HUES64 (cell line): ENCODE results near the gene SLC26A11.
"Not testable (repeated sequence)": the region's sequence is repeated elsewhere in the genome, so short reads cannot be mapped to it uniquely, and the experiment has no call there.

Source experiments
- H3K27ac ChIP-seq: 2 replicates; pipeline ENCODE4 v1.7.0; 2013; ENCODE audit warnings: low read depth, low read length, inconsistent platforms
- H3K27me3 ChIP-seq: 2 replicates; pipeline ENCODE4 v1.6.1; 2013; ENCODE audit warnings: mild to moderate bottlenecking, low read length; ENCODE audit not compliant: insufficient read depth
- H3K36me3 ChIP-seq: 2 replicates; pipeline ENCODE4 v1.6.1; 2013; ENCODE audit warnings: mild to moderate bottlenecking, low read length; ENCODE audit not compliant: insufficient read depth
- H3K4me1 ChIP-seq: 2 replicates; pipeline ENCODE4 v1.6.1; 2013; ENCODE audit warnings: mild to moderate bottlenecking, low read length, moderate library complexity; ENCODE audit not compliant: insufficient read depth
- H3K4me3 ChIP-seq: 2 replicates; pipeline ENCODE4 v1.5.1; 2013; ENCODE audit warnings: mild to moderate bottlenecking, low read length, moderate library complexity
- H3K9ac ChIP-seq: 2 replicates; pipeline ENCODE4 v1.6.1; 2013; ENCODE audit warnings: mild to moderate bottlenecking, low read depth, low read length
- H3K9me3 ChIP-seq: 2 replicates; pipeline ENCODE4 v1.6.1; 2013; ENCODE audit warnings: low read depth, low read length; ENCODE audit not compliant: insufficient read depth
- WGBS: fragments of 150-250, 120-280 bp; methylation state at CpG from one replicate; pipeline ENCODE4 v1.1.7; 2013; ENCODE audit warnings: missing lambda C conversion rate; 5-methylcytosine and 5-hydroxymethylcytosine counted together

Gene SLC26A11

DNA sequence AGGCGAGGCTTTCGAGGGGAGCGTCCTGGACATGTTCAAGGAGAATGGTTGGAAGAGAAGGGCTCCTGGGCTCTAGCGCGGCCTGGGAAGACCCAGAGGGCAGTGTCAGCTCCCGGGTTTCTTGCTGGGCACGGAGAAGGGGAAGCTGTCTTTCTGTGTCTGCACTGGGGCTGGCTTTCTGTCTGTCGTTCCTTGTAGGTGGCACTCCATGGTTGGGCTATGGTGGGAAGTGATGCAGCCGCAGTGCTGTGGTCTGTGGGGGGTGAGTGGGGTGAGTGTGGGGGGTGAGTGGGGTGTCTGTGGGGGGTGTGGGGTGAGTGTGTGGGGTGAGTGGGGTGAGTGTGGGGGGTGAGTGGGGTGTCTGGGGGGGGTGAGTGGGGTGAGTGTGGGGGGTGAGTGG, 54.1 kb downstream of the SLC26A11 start:
- Histone ChIP-seq H3K27ac (no peak overlapping the region), H3K9ac (no peak overlapping the region), H3K9me3 (no peaks in the 10 kb centered on the region), H3K4me3 (no peak overlapping the region), H3K27me3 (no peaks in the 10 kb centered on the region), H3K4me1 (peaks cover 17% of the 10 kb centered on the region), H3K36me3 (peaks cover 8% of the 10 kb centered on the region)
- WGBS: 94% methylated on average over 8 of the region's 9 CpGs

DNA sequence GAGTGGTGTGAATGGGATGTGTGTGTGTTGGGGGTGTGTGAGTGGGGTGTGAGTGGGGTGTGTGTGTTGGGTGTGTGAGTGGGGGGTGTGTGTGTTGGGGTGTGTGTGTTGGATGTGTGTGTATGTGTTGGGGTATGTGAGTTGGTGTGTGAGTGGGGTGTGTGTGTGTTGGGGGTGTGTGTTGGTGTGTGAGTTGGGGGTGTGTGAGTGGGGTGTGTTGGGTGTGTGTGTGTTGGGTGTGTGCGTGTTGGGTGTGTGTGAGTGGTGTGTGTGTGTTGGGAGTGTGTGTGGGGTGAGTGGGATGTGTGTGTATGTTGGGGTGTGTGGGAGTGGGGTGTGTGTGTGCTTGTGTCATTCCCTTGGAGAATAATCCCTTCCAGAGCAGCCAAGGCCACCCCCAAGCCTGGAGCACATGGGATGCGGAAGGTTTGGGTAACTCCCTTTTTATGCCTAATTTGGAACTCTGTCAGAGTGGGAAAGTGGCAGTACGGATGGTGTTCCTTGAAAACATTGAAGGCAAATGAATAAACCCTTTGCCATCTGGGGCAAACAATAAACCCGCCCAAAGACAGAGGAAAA, 54.7 kb downstream of the SLC26A11 start:
- Histone ChIP-seq H3K36me3 (peaks cover 3% of the 10 kb centered on the region; the same call in 1 of the 2 replicates), H3K27me3 (no peaks in the 10 kb centered on the region), H3K4me1 (peaks cover 11% of the 10 kb centered on the region), H3K27ac (no peak overlapping the region), H3K4me3 (no peak overlapping the region), H3K9me3 (no peaks in the 10 kb centered on the region), H3K9ac (no peak overlapping the region)
- WGBS: 92% methylated on average over 4 of the region's 4 CpGs

DNA sequence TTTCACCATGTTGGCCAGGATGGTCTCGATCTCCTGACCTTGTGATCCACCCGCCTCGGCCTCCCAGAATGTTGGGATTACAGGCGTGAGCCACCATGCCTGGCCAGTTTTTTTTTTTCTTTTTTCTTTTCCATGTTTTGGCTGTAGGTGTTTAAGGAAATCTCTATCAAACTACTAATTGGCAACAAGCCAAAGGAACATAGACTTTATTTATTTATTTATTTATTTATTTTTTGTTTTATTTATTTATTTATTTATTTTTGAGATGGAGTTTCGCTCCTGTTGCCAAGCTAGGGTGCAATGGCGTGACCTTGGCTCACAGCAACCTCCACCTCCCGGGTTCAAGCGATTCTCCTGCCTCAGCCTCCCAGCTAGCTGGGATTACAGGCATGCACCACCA, 55.6 kb downstream of the SLC26A11 start:
- not testable (repeated sequence) for H3K9ac ChIP-seq
- WGBS: 96% methylated on average over 6 of the region's 8 CpGs

DNA sequence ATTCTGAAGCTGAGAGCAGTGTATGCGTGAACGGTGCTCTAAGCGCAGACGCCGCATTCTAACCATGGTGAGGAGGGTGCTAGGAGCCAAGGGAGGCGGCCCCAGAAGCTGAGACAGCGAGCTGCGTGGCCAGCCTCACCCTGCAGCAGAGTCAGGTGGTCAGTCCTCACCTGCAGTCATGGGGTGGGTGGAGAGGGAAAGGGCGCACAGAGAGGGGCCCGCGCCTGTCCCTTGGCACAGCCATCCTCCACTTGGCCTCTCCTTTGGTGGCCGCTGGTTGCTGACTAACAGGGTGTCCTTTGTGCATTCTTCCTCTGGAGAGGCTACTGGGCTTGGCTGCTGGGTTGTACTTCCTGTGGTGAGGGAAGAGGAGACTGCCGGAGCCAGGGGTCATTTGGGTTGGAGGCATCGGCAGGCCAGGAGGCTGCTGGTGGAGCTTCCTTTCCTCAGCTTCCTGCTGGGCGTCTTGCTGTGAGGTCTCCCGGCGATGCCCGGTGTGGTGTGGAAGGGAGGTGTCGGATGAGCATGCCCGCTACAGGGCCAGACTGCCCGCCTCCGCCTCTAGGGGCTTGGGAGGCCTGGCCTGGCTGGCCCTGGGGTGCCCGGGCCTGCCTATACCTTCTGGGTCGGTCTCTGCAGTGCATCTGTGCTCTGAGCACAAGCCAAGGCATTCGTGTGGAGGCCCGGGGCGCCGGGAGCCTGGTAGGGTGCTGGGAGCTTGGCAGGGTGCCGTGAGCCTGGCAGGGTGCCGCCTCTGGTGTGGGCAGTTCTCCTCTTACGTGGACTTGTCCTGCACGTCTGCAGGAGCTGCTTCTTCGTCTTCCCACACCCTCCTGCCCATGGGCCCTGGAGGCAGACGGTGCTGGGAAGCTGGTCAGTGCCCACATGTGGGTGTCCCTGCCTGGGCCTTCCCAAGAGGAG, 57.8 kb downstream of the SLC26A11 start:
- Histone ChIP-seq H3K9me3 (no peaks in the 10 kb centered on the region), H3K9ac (no peak overlapping the region), H3K27me3 (no peaks in the 10 kb centered on the region), H3K36me3 (peaks cover 3% of the 10 kb centered on the region; the same call in 1 of the 2 replicates), H3K4me3 (no peak overlapping the region), H3K4me1 (no peaks in the 10 kb centered on the region), H3K27ac (no peak overlapping the region)
- WGBS: 92% methylated on average over 34 of the region's 34 CpGs

More for the DNA sequence above, 55.6 kb downstream of the SLC26A11 start:
- H3K9me3 ChIP-seq, H3K4me3 ChIP-seq, H3K27me3 ChIP-seq, H3K27ac ChIP-seq, H3K36me3 ChIP-seq, H3K4me1 ChIP-seq: not testable (repeated sequence)

DNA sequence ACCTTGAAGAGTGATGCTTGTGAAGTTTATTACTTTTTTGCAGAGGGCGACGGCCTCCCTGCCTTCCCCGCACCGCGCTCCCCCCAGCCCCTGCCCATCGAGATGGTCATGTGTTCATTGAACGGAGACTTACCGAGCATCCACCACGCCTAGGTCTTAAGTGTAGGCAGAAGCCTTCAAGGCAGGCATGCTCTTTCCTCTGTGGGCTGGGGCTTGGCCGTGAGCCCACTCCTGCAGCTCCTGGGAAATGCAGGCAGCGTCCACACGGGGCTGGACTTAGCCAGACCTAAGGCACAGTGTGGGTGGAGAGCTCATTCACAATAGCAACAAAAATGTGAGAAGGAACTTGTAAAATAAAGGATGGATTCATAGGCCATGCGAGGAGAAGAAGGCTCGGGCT, 59.7 kb downstream of the SLC26A11 start:
- Histone ChIP-seq H3K4me3 (no peak overlapping the region), H3K27me3 (no peaks in the 10 kb centered on the region), H3K9me3 (no peaks in the 10 kb centered on the region), H3K9ac (no peak overlapping the region), H3K27ac (no peak overlapping the region), H3K4me1 (0 out of 2 replicates have a peak, but pooled peaks cover 3% of the 10 kb centered on the region), H3K36me3 (peaks cover 3% of the 10 kb centered on the region; the same call in 1 of the 2 replicates)
- 96% methylated on average over 14 of the region's 14 CpGs for WGBS

DNA sequence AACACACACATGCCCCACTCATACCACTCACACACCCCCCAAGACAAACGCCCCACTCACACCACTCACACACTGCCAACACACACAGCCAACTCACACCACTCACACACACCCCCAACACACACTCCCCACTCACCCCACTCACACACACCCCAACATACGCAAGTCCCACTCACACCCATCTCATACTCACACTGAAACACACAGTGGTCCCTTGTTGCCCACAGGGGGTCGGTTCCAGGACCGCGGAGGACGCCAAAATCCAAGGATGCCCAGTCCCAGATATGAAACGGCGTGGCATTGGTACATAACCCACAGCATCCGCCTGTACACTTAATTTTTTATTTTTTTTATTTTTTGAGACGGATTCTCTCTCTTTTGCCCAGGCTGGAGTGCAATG, 61.3 kb downstream of the SLC26A11 start:
- H3K27me3 ChIP-seq: no peaks in the 10 kb centered on the region
- no peak overlapping the region for H3K27ac ChIP-seq
- WGBS: 88% methylated on average over 10 of the region's 10 CpGs
- H3K36me3 ChIP-seq: peaks cover 3% of the 10 kb centered on the region; the same call in 1 of the 2 replicates
- H3K4me1 ChIP-seq: 0 out of 2 replicates have a peak, but pooled peaks cover 3% of the 10 kb centered on the region
- no peak overlapping the region for H3K4me3 ChIP-seq
- no peak overlapping the region for H3K9ac ChIP-seq
- no peaks in the 10 kb centered on the region for H3K9me3 ChIP-seq

DNA sequence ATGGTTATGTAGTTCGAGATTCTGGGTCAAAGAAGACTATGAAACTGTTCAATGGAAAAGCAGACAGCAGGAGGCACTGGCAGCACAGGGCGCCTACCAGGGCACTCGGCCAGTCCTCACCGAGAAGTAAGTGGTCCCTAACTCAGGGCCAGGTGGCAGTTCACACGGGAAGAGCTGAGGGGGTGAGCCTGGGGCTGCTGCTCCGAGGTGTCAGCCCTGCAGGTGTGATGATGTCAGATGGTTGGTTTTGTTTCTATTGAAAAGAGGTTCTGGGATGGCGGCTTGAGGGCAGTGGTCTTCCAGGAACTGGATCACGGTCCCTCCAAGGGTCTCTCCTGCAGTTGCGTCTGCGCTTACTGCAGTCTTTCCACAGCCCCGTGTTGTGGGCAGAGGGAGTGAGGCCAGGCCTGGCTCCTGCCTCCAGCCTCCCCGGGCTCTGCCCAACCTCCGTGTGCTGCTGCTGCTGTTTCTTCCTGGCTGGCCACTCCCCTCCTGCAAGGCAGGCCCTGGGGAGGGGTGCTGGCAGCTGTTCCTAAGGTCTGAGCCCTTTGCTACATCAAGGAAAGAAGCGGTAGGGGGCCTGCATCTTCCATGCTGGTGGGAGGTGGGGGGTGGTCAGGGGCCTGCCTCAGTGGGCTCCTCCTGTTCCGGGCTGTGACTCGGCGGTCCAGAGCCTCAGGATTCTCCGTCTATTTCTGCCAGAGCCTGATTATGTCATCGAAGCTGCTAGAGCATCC, 63.1 kb downstream of the SLC26A11 start:
- H3K4me1 ChIP-seq: 0 out of 2 replicates have a peak, but pooled peaks cover 3% of the 10 kb centered on the region
- no peak overlapping the region for H3K9ac ChIP-seq
- H3K36me3 ChIP-seq: peaks cover 7% of the 10 kb centered on the region
- no peak overlapping the region for H3K27ac ChIP-seq
- no peaks in the 10 kb centered on the region for H3K9me3 ChIP-seq
- 81% methylated on average over 19 of the region's 19 CpGs for WGBS
- no peaks in the 10 kb centered on the region for H3K27me3 ChIP-seq
- no peak overlapping the region for H3K4me3 ChIP-seq

DNA sequence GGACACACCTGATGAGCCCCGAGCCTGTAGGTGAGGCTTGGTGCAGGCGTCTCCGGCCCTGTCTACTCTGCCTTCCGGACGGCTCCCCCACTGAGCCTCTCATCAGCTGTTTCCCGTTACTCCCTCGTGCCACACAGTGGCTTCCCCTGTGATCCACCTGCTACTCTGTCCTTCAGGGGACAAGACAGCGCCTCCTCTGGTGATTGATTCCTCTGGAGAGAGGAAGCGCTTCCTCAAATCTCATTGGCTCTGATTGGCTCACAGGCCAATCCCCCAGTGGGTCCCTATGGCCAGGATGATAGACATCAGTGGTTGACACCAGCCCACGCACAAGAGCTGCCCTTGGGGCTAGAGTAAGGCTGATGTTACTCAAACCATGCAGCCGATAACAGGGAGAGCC, 64.4 kb downstream of the SLC26A11 start:
- no peak overlapping the region for H3K4me3 ChIP-seq
- 0 out of 2 replicates have a peak, but pooled peaks cover 3% of the 10 kb centered on the region for H3K4me1 ChIP-seq
- WGBS: 68% methylated on average over 11 of the region's 11 CpGs
- H3K27ac ChIP-seq: no peak overlapping the region
- H3K9ac ChIP-seq: no peak overlapping the region
- peaks cover 14% of the 10 kb centered on the region for H3K36me3 ChIP-seq
- H3K27me3 ChIP-seq: no peaks in the 10 kb centered on the region
- H3K9me3 ChIP-seq: no peaks in the 10 kb centered on the region

DNA sequence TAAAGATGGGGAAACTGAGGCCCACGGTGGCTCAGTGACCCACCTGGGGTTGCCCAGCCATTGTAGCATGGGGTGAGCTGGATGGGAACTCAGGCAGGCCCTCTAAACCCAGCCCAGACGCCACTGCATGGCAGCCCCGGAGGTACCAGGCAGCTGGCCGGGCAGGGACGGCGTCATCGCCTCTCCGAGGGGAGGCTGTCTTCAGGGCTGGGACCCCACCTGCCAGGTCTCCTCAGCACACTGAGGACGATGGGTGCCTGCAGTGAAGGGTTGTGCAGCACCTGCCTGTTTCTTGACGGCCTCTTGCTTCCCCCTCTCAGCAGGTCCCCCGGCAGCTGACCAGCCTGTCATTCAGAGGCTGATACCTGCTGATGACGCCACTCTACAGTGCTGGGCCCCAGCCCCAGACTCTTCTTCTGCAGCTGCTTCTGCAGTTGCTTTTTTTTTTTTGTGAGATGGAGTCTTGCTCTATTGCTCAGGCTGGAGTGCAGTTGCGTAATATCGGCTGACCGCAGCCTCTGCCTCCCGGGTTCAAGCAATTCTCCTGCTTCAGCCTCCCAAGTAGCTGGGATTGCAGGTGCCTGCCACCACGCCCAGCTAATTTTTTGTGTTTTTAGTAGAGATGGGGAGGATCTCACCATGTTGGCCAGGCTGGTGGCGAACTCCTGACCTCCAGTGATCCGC, 65.2 kb downstream of the SLC26A11 start:
- no peak overlapping the region for H3K4me3 ChIP-seq
- no peak overlapping the region for H3K27ac ChIP-seq
- H3K9ac ChIP-seq: no peak overlapping the region
- no peaks in the 10 kb centered on the region for H3K9me3 ChIP-seq
- no peaks in the 10 kb centered on the region for H3K27me3 ChIP-seq
- 0 out of 2 replicates have a peak, but pooled peaks cover 3% of the 10 kb centered on the region for H3K4me1 ChIP-seq
- peaks cover 21% of the 10 kb centered on the region for H3K36me3 ChIP-seq
- WGBS: 95% methylated on average over 19 of the region's 19 CpGs

DNA sequence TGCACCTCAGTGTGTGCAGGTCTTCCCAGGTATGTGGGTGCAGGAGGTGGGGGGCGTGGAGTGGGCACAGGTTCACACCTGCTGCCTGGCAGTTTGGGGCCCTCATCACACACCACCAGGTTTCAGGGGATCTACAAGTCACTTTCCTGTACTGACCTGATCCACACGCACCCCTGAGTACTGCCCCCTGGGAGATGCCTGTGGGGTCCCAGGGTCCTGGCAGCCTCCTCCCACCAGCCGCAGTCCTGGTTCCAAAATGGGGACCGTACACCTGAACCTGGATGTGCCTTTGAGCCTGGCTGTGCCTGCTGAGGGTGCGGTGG, 66.4 kb downstream of the SLC26A11 start:
- Histone ChIP-seq H3K27me3 (no peaks in the 10 kb centered on the region), H3K36me3 (peaks cover 33% of the 10 kb centered on the region), H3K4me3 (no peak overlapping the region), H3K9me3 (no peaks in the 10 kb centered on the region), H3K9ac (no peak overlapping the region), H3K27ac (no peak overlapping the region), H3K4me1 (0 out of 2 replicates have a peak, but pooled peaks cover 3% of the 10 kb centered on the region)
- 92% methylated on average over 5 of the region's 5 CpGs for WGBS
